Measurements from ENCODE around the gene CHURC1. TPM values are rescaled to one million over a fixed set of nuclear protein-coding genes. Genes with fewer than 3 reads are reported as not detected.

The CHURC1 gene
- total RNA-seq, 4 donors from 2014 or later: 88.0 to 183 (median 114) TPM

- H3K4me3 ChIP-seq: no peak overlapping the region
- TF ChIP-seq EP300 (IDR thresholded peaks at IDR 0.05) (no peak), POLR2A (IDR thresholded peaks at IDR 0.05) (no peak), POLR2AphosphoS5 (IDR thresholded peaks at IDR 0.05) (no peak), CTCF (IDR thresholded peaks at IDR 0.05) (no peak)
- ATAC-seq: no peak
- WGBS, 2 donors (ENCODE audit: low coverage in 1 of 2): 96 to 97% methylated on average over 3 to 4 of the region's 5 CpGs
- peaks cover 0 to 10% (median 0%) of the 10 kb centered on the region in 3 donors for H3K4me1 ChIP-seq
- H3K36me3 ChIP-seq: no peaks in the 10 kb centered on the region
- H3K9me3 ChIP-seq: no peaks in the 10 kb centered on the region
- H3K27me3 ChIP-seq: no peaks in the 10 kb centered on the region
- no peak overlapping the region for H3K27ac ChIP-seq
These were observed 65.2 kb downstream of the CHURC1 start for GRCh38 chr14:64979336-64980074.

DNA sequence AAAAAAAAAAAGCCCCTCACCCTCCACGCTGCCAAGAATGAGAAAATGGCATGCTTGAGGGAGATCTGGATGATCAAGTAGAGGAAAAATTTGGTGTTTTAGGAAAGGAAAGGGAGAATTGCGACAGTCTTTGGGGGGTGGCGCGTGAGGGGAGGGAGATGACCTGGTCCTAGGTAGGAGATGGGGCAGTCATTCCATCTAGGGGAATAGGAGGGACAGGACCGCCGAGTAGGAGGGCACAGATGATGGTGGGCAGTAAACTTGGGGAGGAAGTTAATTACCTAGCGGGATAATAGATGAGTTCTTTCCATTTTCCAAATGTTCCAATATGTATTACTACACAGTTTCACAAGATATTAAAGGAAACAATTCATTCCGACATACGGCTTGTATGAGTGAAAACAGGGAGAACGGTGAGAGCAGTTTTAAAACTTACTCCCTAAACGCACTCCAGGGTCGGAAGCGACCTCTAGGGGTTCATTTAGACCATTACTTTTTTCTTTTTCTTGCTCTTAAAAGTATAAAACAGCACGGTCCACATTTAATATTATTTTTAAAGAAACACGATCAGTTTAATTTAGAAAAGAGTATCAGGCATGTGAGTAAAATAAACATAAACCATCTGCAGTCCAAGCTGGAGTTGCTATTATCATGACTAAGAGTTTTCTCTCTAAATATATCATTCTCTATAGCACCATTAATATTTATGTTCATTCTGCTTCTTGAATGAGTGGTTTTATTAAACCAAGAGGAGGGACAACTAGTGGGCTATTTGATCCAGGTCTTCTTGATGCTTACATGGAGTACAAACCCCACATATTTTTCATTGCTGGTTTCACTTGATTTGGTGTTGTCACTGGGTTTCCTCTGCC is 69.4 kb downstream of the CHURC1 start:
- Histone ChIP-seq H3K9me3 (no peaks in the 10 kb centered on the region), H3K27me3 (no peaks in the 10 kb centered on the region), H3K36me3 (no peaks in the 10 kb centered on the region), H3K4me3 (peak overlapping the region in 1 of 2 donors; percentile 0), H3K27ac (no peak overlapping the region), H3K4me1 (peaks cover 0 to 32% (median 10%) of the 10 kb centered on the region in 3 donors)
- 2 to 3% methylated on average over 13 of the region's 15 CpGs for WGBS, 2 donors (ENCODE audit: low coverage in 1 of 2)
- no peak for ATAC-seq
- TF ChIP-seq CTCF (IDR thresholded peaks at IDR 0.05) (peak; percentile 45 to 83 (median 62)), POLR2A (IDR thresholded peaks at IDR 0.05) (no peak)

Small RNA genes lying within 50 kb of the gene (small RNA-seq; reads per million reads assigned to genes)
- gene RPPH1-2P: 0 reads per million in 4 donors

Other genes with a start within 250 kb of the CHURC1 start
- gene PLEKHG3, start 210.0 kb upstream of the CHURC1 start, total RNA-seq: 10 to 100 TPM; 44.2 to 79.4 (median 57.7) TPM
- 1 to 10 TPM in 2 of 4 donors, under 1 TPM in 2; 0.62 to 3.1 (median 1.0) TPM for gene SPTB, start 34.5 kb upstream of the CHURC1 start, total RNA-seq
- 10 to 100 TPM in 1 of 4 donors, 1 to 10 TPM in 1, under 1 TPM in 1, not detected in 1; 0.93 to 10.6 (median 1.4) TPM for gene GPX2, start 28.3 kb downstream of the CHURC1 start, total RNA-seq
- 10 to 100 TPM in 1 of 4 donors, 1 to 10 TPM in 3; 2.5 to 10.0 (median 5.6) TPM for gene RAB15, start 57.9 kb downstream of the CHURC1 start, total RNA-seq
- 10 to 100 TPM; 12.5 to 22.7 (median 17.2) TPM for gene FNTB, start 72.4 kb downstream of the CHURC1 start, total RNA-seq
- gene MAX, start 188.1 kb downstream of the CHURC1 start, total RNA-seq: 10 to 100 TPM; 61.8 to 87.1 (median 80.9) TPM

All from gastroesophageal sphincter (tissue), 4 donors.